A549 (cell line): ENCODE results near the gene INTS7. TPM values are rescaled to one million over a fixed set of nuclear protein-coding genes. Genes with fewer than 3 reads are reported as not detected.

ENCODE experiments used
- ATAC-seq, 2 experiments: fragments of 200-7000 bp in 1 of 2; fragments of >200 bp in 1 of 2; cut with Nextera tagmentation in 1 of 2; cut with Tn5 transposase in 1 of 2; 3 replicates each; pipeline versions ENCODE4 v1.8.0 to v1.9.1; 2018 to 2020; ENCODE audit warnings: mild to moderate bottlenecking in 1 of 2, moderate library complexity in 1 of 2
- CTCF ChIA-PET: fragments of 300-600 bp; sonication (Branson Sonifier 250); formaldehyde crosslinking; extraction: SDS; loops from one replicate; lab custom pipeline; 2021; ENCODE audit warnings: antibody characterized with exemption, inconsistent platforms; lab: Yijun Ruan, JAX
- POLR2A ChIA-PET: fragments of 350-600 bp; formaldehyde crosslinking; extraction: SDS; loops from one replicate; lab custom pipeline; 2021; ENCODE audit warnings: antibody characterized with exemption, inconsistent platforms; lab: Yijun Ruan, JAX
- DNase-seq, 2 experiments: peaks; one replicate each; pipeline versions ENCODE4 v3.0.0 to v3.0.0-alpha.2; 2011 to 2016; ENCODE audit warnings: low read depth in 1 of 2, low spot score in 1 of 2
- FAIRE-seq: peaks from 2 replicates; lab custom pipeline; 2011; peaks lifted over from hg19 to GRCh38; lab: Jason Lieb, UNC
- H3K27ac ChIP-seq, 2 experiments: fragments of >200 bp; sonication (Bioruptor Twin); formaldehyde crosslinking; 3 replicates each; pipeline ENCODE4 v1.5.1; 2016 to 2017
- H3K4me1 ChIP-seq: fragments of >200 bp; sonication (Bioruptor Twin); formaldehyde crosslinking; 3 replicates; pipeline ENCODE4 v1.6.1; 2016
- H3K4me2 ChIP-seq: fragments of >200 bp; sonication (Bioruptor Twin); formaldehyde crosslinking; 3 replicates; pipeline ENCODE4 v1.6.1; 2016
- H3K4me3 ChIP-seq: fragments of >200 bp; sonication (Bioruptor Twin); formaldehyde crosslinking; 3 replicates; pipeline ENCODE4 v1.5.1; 2016
- H3K9me3 ChIP-seq: fragments of >200 bp; sonication (Bioruptor Twin); formaldehyde crosslinking; 3 replicates; pipeline ENCODE4 v1.6.1; 2016
- CBX2 ChIP-seq: fragments of 200-600 bp; sonication (generic); IDR thresholded peaks from 2 replicates; pipeline ENCODE4 v1.6.1; 2016; ENCODE audit warnings: low read depth, mild to moderate bottlenecking, borderline replicate concordance
- CBX8 ChIP-seq: fragments of 200-600 bp; sonication (generic); IDR thresholded peaks from 2 replicates; pipeline ENCODE4 v1.6.1; 2016
- CEBPB ChIP-seq, 2 experiments: fragments of >200 bp in 1 of 2; sonication (Bioruptor Twin) in 1 of 2; formaldehyde crosslinking in 1 of 2; IDR thresholded peaks; 2 replicates each; pipeline ENCODE4 v1.6.1; 2012 to 2016
- CHD2 ChIP-seq: fragments of 150-350 bp; IDR thresholded peaks from 2 replicates; pipeline ENCODE4 v1.6.1; 2014; ENCODE audit warnings: low read length; ENCODE audit not compliant: partially characterized antibody
- CHD4 ChIP-seq: fragments of 200-600 bp; sonication (generic); IDR thresholded peaks from 2 replicates; pipeline ENCODE4 v1.6.1; 2016; ENCODE audit warnings: antibody characterized with exemption, mild to moderate bottlenecking, borderline replicate concordance
- EP300 ChIP-seq, 2 experiments: fragments of >200 bp; sonication (Bioruptor Twin); formaldehyde crosslinking; IDR thresholded peaks; 2 replicates in 1 of 2; 3 replicates in 1 of 2; pipeline ENCODE4 v1.6.1; 2016 to 2017
- FOSL2 ChIP-seq, 2 experiments: fragments of 450-650 bp in 1 of 2; fragments of >200 bp in 1 of 2; sonication (Bioruptor Twin) in 1 of 2; formaldehyde crosslinking; IDR thresholded peaks; 2 replicates each; pipeline versions ENCODE4 v1.5.0 to v1.6.1; 2016 to 2020; ENCODE audit warnings: mild to moderate bottlenecking in 1 of 2, moderate library complexity in 1 of 2
- FOXS1 ChIP-seq: fragments of 250-450 bp; sonication (Bioruptor Pico); IDR thresholded peaks from 2 replicates; pipeline ENCODE4 v1.5.0; 2020; ENCODE audit warnings: mild to moderate bottlenecking, moderate library complexity
- GATA3 ChIP-seq: IDR thresholded peaks from 2 replicates; pipeline ENCODE4 v1.6.1; 2012; ENCODE audit warnings: borderline replicate concordance
- HEYL ChIP-seq: fragments of 250-450 bp; sonication (Bioruptor Pico); IDR thresholded peaks from 2 replicates; pipeline ENCODE4 v1.8.0; 2021; ENCODE audit warnings: mild to moderate bottlenecking, moderate library complexity
- HOXA7 ChIP-seq: fragments of 250-450 bp; sonication (Bioruptor Pico); IDR thresholded peaks from 2 replicates; pipeline ENCODE4 v1.5.0; 2020; ENCODE audit warnings: mild to moderate bottlenecking, moderate library complexity
- HOXB13 ChIP-seq: fragments of 250-450 bp; sonication (Bioruptor Pico); IDR thresholded peaks from 2 replicates; pipeline ENCODE4 v1.5.0; 2020; ENCODE audit warnings: low read depth, mild to moderate bottlenecking, moderate library complexity
- HOXB5 ChIP-seq: fragments of 250-450 bp; sonication (Bioruptor Pico); IDR thresholded peaks from 2 replicates; pipeline ENCODE4 v1.5.0; 2020; ENCODE audit warnings: mild to moderate bottlenecking, moderate library complexity
- JUNB ChIP-seq: fragments of >200 bp; sonication (Bioruptor Twin); formaldehyde crosslinking; IDR thresholded peaks from 2 replicates; pipeline ENCODE4 v1.6.1; 2016
- MAFK ChIP-seq: fragments of 450-650 bp; IDR thresholded peaks from 2 replicates; pipeline ENCODE4 v1.6.1; 2014; ENCODE audit not compliant: partially characterized antibody
- NFE2L2 ChIP-seq: fragments of 150-350 bp; conservative IDR thresholded peaks from 2 replicates; pipeline ENCODE4 v1.6.1; 2014; ENCODE audit warnings: low read length
- POLR2AphosphoS2 ChIP-seq: conservative IDR thresholded peaks from 2 replicates; pipeline ENCODE4 v1.6.1; 2012; ENCODE audit warnings: low read length, improper control_type of control experiment, inconsistent platforms
- RAD21 ChIP-seq, 2 experiments: fragments of >200 bp in 1 of 2; sonication (Bioruptor Twin) in 1 of 2; formaldehyde crosslinking in 1 of 2; IDR thresholded peaks in 1 of 2; conservative IDR thresholded peaks in 1 of 2; 2 replicates in 1 of 2; 3 replicates in 1 of 2; pipeline ENCODE4 v1.6.1; 2012 to 2018; ENCODE audit warnings: inconsistent platforms in 1 of 2
- RARB ChIP-seq: fragments of 250-450 bp; sonication (Bioruptor Pico); IDR thresholded peaks from 2 replicates; pipeline ENCODE4 v1.8.0; 2021; ENCODE audit warnings: mild to moderate bottlenecking, moderate library complexity
- RNF2 ChIP-seq: fragments of 200-600 bp; sonication (generic); IDR thresholded peaks from 2 replicates; pipeline ENCODE4 v1.6.1; 2016; ENCODE audit warnings: low read depth, mild to moderate bottlenecking, antibody characterized with exemption, moderate library complexity, borderline replicate concordance
- SMC3 ChIP-seq: fragments of >200 bp; sonication (Bioruptor Twin); formaldehyde crosslinking; IDR thresholded peaks from 3 replicates; pipeline ENCODE4 v1.6.1; 2018; ENCODE audit warnings: inconsistent platforms
- SREBF2 ChIP-seq: fragments of 450-650 bp; IDR thresholded peaks from 2 replicates; pipeline ENCODE4 v1.6.1; 2014; ENCODE audit warnings: mild to moderate bottlenecking, moderate library complexity
- TP53 ChIP-seq: fragments of 250-450 bp; sonication (Bioruptor Pico); IDR thresholded peaks from 2 replicates; pipeline ENCODE4 v1.5.0; 2021; ENCODE audit warnings: mild to moderate bottlenecking, moderate library complexity
- ZFP36 ChIP-seq: fragments of 450-650 bp; IDR thresholded peaks from 2 replicates; pipeline ENCODE4 v1.6.1; 2014; ENCODE audit warnings: borderline replicate concordance; ENCODE audit not compliant: partially characterized antibody
- WGBS: methylation state at CpG from one replicate; pipeline ENCODE4 v1.1.6; 2017; ENCODE audit errors: missing lambda C conversion rate; 5-methylcytosine and 5-hydroxymethylcytosine counted together
- polyA plus RNA-seq, 4 experiments: library from polyadenylated mRNA; depleted of rRNA in 3 of 4; stranded (reverse); fragments of >200 nt; fragmentation: RNase III in 1 of 4; extraction: RNeasy Plus Mini Kit Qiagen cat#74134 plus additional on column Dnase treatment in 1 of 4; gene quantifications; 2 replicates in 3 of 4; 3 replicates in 1 of 4; pipeline ENCODE4 v1.2.3, GENCODE V29; 2011 to 2017
- TF ChIP-seq, protein P1 (sequence below): IDR thresholded peaks from 2 replicates; pipeline ENCODE4 v1.6.1; 2012
- TF ChIP-seq, protein P2 (sequence below): IDR thresholded peaks from 2 replicates; pipeline ENCODE4 v1.6.1; 2012; ENCODE audit warnings: low read depth, borderline replicate concordance
- TF ChIP-seq, protein P3 (sequence below): fragments of 250-450 bp; sonication (Bioruptor Pico); IDR thresholded peaks from 2 replicates; pipeline ENCODE4 v1.5.0; 2020; ENCODE audit warnings: low read depth, mild to moderate bottlenecking, moderate library complexity
- TF ChIP-seq, protein P4 (sequence below): fragments of >200 bp; sonication (Bioruptor Twin); formaldehyde crosslinking; IDR thresholded peaks from 2 replicates; pipeline ENCODE4 v1.6.1; 2016

The INTS7 gene
- polyA plus RNA-seq, 2 of the 4 experiments (the other 2 are of a cell fraction) = 21.5 to 47.2 TPM

DNA sequence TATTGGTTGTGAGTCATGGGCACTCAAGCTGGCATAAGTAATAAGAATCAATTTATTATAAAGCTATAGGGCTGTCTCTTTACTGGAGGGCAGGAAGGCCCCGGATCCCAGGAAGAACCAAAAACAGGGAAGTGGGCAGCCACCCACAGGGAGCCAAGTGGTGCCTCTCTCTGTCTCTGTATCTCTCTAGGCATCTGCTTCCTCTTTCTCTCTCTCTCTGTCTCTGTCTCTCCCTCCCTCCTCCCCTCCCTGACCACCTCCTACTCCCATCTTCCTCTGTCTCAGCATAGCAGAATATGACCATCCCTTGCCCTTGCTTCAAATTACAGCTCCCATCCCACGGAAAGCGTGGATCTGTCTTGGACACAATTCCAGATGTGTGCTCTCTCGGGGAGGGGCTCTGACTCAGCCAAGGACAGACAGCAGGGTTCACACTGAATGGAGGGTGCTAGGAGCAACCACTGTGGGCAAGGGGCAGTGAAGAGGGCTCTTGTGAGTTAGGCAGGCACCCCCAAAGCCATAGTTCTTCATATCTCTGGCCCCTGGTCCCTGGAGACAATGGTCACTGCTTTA lies 124.4 kb downstream of the INTS7 start:
- TF ChIP-seq, protein P1, sequence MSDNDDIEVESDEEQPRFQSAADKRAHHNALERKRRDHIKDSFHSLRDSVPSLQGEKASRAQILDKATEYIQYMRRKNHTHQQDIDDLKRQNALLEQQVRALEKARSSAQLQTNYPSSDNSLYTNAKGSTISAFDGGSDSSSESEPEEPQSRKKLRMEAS = no peak
- TF ChIP-seq, all 56 proteins: peak for 0
- peak overlapping the region; percentile 16 for H3K4me2 ChIP-seq
- WGBS = 66% methylated on average over 4 of the region's 4 CpGs
- POLR2A ChIA-PET = interaction anchor here (0.7 kb wide), 1 partner anchor 18 kb away, joined by 5 read pairs; no protein-coding TSS in a partner anchor
- DNase-seq (no peak), FAIRE-seq (no peak), ATAC-seq (peak; percentile 17 to 31; a peak in 3 of 6 replicates)
- no peaks in the 10 kb centered on the region for H3K9me3 ChIP-seq
- CTCF ChIA-PET = interaction anchor here (0.7 to 1.7 kb wide), 2 partner anchors 27 to 35 kb away, joined by 3 to 4 read pairs; no protein-coding TSS in a partner anchor
- peak overlapping the region; percentile 18 to 61; a peak in 4 of 6 replicates for H3K27ac ChIP-seq
- no peak overlapping the region for H3K4me3 ChIP-seq
- H3K4me1 ChIP-seq = peaks cover 39% of the 10 kb centered on the region

DNA sequence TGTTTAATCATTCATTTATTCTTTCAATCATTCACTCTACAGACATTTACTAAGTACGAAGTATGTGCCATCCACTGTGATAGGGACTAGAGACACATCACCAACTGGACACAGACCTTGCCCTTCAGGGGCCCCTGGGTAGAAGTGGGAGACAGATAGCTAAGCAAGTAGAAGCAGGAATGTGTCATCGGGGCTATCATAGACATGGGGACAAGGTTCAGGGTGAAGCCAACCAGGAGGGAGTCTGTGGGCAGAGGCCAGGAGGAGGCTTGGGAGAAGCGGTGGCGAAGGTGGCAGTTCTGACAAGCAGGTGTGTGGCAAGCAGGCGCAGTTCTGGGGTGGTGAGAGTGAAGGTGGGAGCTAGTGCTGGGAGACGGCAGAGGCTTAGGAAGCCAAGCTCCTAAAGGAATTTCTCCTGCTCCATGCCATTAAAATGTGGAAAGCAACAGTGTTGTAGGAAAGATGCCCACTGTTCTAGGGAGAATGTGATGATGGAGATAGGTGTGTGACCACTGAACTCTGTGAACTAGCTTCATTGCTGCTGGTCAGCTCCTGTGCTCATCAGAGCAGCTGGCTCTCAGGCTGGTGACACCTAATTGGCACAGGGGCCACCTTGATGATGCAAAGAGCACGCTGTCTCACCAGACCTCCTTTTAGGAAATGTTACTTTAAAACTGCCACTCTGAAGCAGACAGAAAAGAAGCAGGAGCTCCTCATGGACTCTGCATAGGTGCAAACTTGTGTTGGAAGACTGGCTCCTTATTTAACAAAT lies 125.1 kb downstream of the INTS7 start:
- no peak for DNase-seq
- ATAC-seq = peak in 1 of 2 experiments; percentile 49; a peak in 3 of 6 replicates
- ChIA-PET POLR2A (no interaction called here), CTCF (interaction anchor here (0.7 to 1.7 kb wide), 4 partner anchors 27 to 213 kb away, joined by 3 to 4 read pairs (median 3); no protein-coding TSS in a partner anchor)
- Histone ChIP-seq H3K27ac (peak overlapping the region; percentile 14 to 61; a peak in 4 of 6 replicates), H3K4me1 (peaks cover 39% of the 10 kb centered on the region), H3K9me3 (no peaks in the 10 kb centered on the region), H3K4me2 (peak overlapping the region; percentile 16), H3K4me3 (no peak overlapping the region)
- FAIRE-seq = no peak
- no peak for TF ChIP-seq HOXB5 (CRISPR knock-in tag)
- no peak for TF ChIP-seq SMC3
- no peak for TF ChIP-seq CBX2
- no peak for TF ChIP-seq CBX8
- TF ChIP-seq, protein P2, sequence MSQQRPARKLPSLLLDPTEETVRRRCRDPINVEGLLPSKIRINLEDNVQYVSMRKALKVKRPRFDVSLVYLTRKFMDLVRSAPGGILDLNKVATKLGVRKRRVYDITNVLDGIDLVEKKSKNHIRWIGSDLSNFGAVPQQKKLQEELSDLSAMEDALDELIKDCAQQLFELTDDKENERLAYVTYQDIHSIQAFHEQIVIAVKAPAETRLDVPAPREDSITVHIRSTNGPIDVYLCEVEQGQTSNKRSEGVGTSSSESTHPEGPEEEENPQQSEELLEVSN = no peak
- no peak for TF ChIP-seq FOXS1 (CRISPR knock-in tag)
- TF ChIP-seq, protein P3, sequence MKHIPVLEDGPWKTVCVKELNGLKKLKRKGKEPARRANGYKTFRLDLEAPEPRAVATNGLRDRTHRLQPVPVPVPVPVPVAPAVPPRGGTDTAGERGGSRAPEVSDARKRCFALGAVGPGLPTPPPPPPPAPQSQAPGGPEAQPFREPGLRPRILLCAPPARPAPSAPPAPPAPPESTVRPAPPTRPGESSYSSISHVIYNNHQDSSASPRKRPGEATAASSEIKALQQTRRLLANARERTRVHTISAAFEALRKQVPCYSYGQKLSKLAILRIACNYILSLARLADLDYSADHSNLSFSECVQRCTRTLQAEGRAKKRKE (CRISPR knock-in tag) = no peak
- no peak for TF ChIP-seq SREBF2
- TF ChIP-seq GATA3 = no peak
- TF ChIP-seq FOSL2 (IDR thresholded peaks at IDR 0.05) = no peak
- no peak for TF ChIP-seq FOSL2 (CRISPR knock-in tag; IDR thresholded peaks at IDR 0.05)
- TF ChIP-seq HOXB13 = no peak
- TF ChIP-seq POLR2AphosphoS2 = no peak
- no peak for TF ChIP-seq CEBPB (IDR thresholded peaks at IDR 0.05)
- TF ChIP-seq HOXA7 = no peak
- TF ChIP-seq, protein P4, sequence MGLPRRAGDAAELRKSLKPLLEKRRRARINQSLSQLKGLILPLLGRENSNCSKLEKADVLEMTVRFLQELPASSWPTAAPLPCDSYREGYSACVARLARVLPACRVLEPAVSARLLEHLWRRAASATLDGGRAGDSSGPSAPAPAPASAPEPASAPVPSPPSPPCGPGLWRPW = no peak
- TF ChIP-seq ZFP36 = no peak
- TF ChIP-seq CHD2 = no peak
- 69% methylated on average over 7 of the region's 7 CpGs for WGBS

DNA sequence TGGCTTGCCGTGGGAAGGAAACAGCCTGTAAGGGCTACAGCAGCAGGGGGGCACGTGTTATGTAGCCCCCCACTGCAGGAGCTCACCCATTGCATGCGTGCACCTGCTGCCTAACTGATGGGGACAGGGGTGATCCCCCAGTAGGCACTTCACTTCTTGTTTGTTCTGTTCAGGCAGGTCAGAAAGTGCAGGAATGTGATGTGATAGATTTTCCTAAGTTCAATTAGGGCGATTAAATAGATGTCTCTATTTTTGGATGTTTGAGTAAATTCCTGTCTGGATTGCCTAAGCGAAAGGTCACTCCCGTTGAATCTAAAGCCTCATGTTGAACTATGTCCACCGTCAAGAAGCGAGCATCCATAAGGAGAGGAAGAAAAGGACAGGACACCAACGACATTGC lies 126.0 kb downstream of the INTS7 start:
- Histone ChIP-seq H3K4me1 (peaks cover 39% of the 10 kb centered on the region), H3K9me3 (no peaks in the 10 kb centered on the region), H3K4me2 (0 out of 3 replicates have a peak overlapping the region, but pooled peaks have one; percentile 16), H3K4me3 (no peak overlapping the region), H3K27ac (peak overlapping the region in 1 of 2 experiments; percentile 48; a peak in 3 of 6 replicates)
- ChIA-PET POLR2A (no interaction called here), CTCF (interaction anchor here (0.8 to 1.2 kb wide), 2 partner anchors 78 to 212 kb away, joined by 3 read pairs; no protein-coding TSS in a partner anchor)
- DNase-seq (no peak), FAIRE-seq (no peak), ATAC-seq (no peak)
- WGBS = 65% methylated on average over 9 of the region's 9 CpGs
- no peak for TF ChIP-seq EP300 (IDR thresholded peaks at IDR 0.05)
- no peak for TF ChIP-seq RNF2
- TF ChIP-seq, protein P2 = no peak
- TF ChIP-seq SMC3 = no peak
- TF ChIP-seq NFE2L2 = no peak
- no peak for TF ChIP-seq POLR2AphosphoS2
- TF ChIP-seq JUNB = no peak
- no peak for TF ChIP-seq RAD21 (conservative IDR thresholded peaks at IDR 0.05 in 1 of 2, IDR thresholded peaks at IDR 0.05 in 1 of 2)
- TF ChIP-seq RARB (CRISPR knock-in tag) = no peak
- no peak for TF ChIP-seq HEYL
- no peak for TF ChIP-seq TP53
- TF ChIP-seq FOXS1 (CRISPR knock-in tag) = no peak
- TF ChIP-seq CHD4 = no peak
- TF ChIP-seq MAFK = no peak
- TF ChIP-seq FOSL2 (IDR thresholded peaks at IDR 0.05) = no peak
- TF ChIP-seq FOSL2 (CRISPR knock-in tag; IDR thresholded peaks at IDR 0.05) = no peak
- TF ChIP-seq SREBF2 = no peak
- TF ChIP-seq GATA3 = no peak
